A549 (cell line): ENCODE results near the gene PRPSAP1.

Experiments
- CEBPB ChIP-seq, 2 experiments: fragments of >200 bp in 1 of 2; sonication (Bioruptor Twin) in 1 of 2; formaldehyde crosslinking in 1 of 2; IDR thresholded peaks; 2 replicates each; pipeline ENCODE4 v1.6.1; 2012 to 2016
- CTCF ChIP-seq: fragments of >200 bp; sonication (Bioruptor Twin); formaldehyde crosslinking; IDR thresholded peaks from 3 replicates; pipeline ENCODE4 v1.5.1; 2016
- FOXS1 ChIP-seq: fragments of 250-450 bp; sonication (Bioruptor Pico); IDR thresholded peaks from 2 replicates; pipeline ENCODE4 v1.5.0; 2020; ENCODE audit warnings: mild to moderate bottlenecking, moderate library complexity
- JUN ChIP-seq, 2 experiments: fragments of >200 bp; sonication (Bioruptor Twin); formaldehyde crosslinking; IDR thresholded peaks; 2 replicates in 1 of 2; 3 replicates in 1 of 2; pipeline ENCODE4 v1.6.1; 2016 to 2017
- MAFK ChIP-seq: fragments of 450-650 bp; IDR thresholded peaks from 2 replicates; pipeline ENCODE4 v1.6.1; 2014; ENCODE audit not compliant: partially characterized antibody
- POLR2A ChIP-seq: IDR thresholded peaks from 2 replicates; pipeline ENCODE4 v1.6.1; 2012; ENCODE audit warnings: mild to moderate bottlenecking, low read length
- RCOR1 ChIP-seq: fragments of 150-350 bp; IDR thresholded peaks from 2 replicates; pipeline ENCODE4 v1.6.1; 2014; ENCODE audit warnings: antibody characterized with exemption, low read length, low read depth
- REST ChIP-seq: fragments of 200-600 bp; sonication (generic); IDR thresholded peaks from 2 replicates; pipeline ENCODE4 v1.6.1; 2016; ENCODE audit warnings: antibody characterized with exemption, mild to moderate bottlenecking, moderate library complexity
- RFX5 ChIP-seq: fragments of 450-650 bp; IDR thresholded peaks from 2 replicates; pipeline ENCODE4 v1.7.1; 2014; ENCODE audit warnings: antibody characterized with exemption, mild to moderate bottlenecking, moderate library complexity

GRCh38 chr17:76363107-76363842 lies 9.6 kb upstream of the PRPSAP1 start:
- TF ChIP-seq CEBPB (IDR thresholded peaks at IDR 0.05) = no peak
- no peak for TF ChIP-seq CTCF
- no peak for TF ChIP-seq REST
- TF ChIP-seq POLR2A = no peak
- TF ChIP-seq RCOR1 = no peak
- no peak for TF ChIP-seq RFX5
- no peak for TF ChIP-seq FOXS1 (CRISPR knock-in tag)
- TF ChIP-seq MAFK = no peak
- no peak for TF ChIP-seq JUN (IDR thresholded peaks at IDR 0.05)
